ENCODE results near the gene RYR1.

RYR1 gene

DNA sequence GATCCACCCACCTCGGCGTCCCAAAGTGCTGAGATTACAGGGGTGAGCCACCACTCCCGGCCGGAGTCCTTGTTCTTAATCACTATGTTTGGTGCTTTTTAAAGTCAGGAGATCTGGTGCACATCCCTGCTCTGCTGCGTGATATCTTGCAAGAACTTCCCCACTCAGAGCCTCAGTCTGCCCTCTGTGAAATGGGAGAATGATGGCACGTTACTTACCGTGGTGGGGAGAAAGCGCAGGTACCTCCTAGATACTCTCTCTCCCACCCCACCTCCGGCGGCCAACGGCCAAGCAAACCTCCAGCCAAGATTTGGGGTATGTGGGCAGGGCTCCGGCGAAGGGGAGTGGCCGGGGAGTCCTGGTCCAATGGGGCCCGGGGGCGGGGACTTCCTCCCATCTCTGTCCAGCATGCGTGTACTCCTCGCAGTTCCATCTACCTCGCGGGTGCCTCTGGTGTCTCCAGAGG lies at the start of gene RYR1:
Gene RYR1 (plus strand): TSS at position 424 of the 466 bp plus-strand sequence. CDS start 139 bp downstream, outside the sequence.
- DNase-seq (ENCODE audit: low spot score) = peak; percentile 43

DNA sequence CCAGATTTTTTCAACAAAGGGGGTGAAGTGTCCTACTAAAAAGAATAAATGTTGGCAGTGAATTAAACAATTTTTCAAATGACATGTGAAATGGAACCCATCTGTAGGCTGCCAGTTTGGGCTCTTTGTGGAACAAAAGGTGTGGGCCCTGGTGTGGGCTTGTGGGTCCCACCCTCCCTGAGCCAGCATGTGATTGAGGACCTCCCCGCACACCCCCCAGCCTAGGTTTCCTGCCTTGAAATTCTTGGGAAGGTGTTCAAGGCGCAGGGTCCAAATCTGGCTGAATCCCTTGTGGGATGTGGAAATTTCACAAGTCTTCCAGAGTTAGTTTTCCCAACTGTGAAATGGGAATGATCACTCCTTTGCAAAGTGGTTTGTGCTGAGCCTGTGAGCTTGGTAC lies 49.7 kb upstream of the RYR1 start:
- DNase-seq (ENCODE audit: low spot score) = no peak

DNA sequence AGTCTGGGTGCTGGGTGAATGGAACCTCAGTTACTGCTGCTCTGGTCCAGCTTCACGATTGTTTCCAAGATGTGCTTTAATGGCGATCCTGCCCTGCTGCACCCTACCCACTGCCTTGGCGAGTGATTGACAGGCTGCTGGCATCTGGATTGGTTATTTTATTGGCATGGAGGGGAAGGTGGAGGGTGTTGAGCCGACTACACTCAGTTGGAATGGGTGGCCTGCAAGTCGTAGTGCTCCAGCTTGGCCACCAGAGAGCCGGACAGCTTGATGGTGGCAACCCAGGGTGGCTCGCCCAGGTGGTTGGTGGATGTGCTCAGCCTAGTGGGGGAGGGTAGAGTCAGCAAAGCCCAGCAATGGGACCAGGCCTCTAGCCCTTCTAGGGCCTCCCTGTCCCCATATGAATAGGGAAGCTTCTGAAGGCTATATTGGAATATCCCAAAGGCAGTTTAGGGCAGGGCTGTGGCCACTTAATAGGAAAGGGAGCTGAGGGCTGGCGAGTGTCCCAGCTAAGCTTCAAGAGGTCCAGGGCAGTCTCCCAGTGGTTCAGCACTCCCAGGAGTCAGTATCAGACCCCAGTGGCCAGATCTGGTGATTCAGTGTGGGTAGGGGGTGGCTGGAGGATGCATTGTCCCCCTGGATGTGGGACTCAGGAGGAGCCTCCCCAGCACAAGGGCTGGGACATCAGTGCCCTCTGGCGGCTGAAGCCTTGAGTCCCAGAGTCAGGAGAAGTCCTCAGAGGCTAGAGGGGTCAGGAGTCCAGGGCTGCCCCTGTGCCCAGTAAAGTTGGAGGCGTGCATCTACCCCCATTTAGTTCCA lies 49.1 kb upstream of the RYR1 start:
- DNase-seq (ENCODE audit: low spot score) = no peak

DNA sequence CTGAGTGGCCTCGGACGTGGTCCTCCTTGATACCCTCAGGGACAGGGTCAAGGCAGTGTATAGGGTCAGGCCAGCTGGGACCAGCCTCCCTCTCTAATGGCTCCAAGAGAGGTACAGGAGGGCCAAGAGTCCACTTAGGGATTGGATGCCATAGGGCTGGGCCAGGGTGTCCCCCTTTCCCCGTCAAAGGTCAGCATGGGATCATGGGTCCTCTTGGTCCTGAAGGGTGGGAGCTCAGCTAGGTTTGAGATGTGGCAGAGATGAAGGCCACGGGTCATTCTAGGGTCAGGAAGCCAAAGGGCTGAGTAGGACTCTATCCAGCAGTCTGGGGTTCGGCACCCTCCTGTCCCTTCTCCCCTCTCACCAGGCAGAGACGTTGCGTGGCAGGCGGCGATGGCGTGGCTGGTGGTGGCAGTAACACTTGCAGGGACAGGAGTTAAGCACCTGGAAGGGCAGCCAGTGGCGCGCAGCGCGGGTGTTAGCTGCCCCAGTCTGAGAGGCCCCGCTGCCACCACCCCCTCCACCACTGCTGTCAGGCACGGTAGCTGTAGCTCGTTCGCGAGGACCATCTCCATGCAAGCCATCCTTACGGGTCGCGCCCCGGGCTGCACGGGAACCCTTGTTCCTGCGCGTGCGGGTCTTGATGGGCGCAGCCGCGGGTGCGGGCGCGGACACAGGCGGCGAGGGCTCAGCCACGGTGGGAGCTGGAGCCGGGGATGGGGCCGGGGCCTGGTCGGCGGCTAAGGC lies 48.3 kb upstream of the RYR1 start:
- no peak for DNase-seq (ENCODE audit: low spot score)

DNA sequence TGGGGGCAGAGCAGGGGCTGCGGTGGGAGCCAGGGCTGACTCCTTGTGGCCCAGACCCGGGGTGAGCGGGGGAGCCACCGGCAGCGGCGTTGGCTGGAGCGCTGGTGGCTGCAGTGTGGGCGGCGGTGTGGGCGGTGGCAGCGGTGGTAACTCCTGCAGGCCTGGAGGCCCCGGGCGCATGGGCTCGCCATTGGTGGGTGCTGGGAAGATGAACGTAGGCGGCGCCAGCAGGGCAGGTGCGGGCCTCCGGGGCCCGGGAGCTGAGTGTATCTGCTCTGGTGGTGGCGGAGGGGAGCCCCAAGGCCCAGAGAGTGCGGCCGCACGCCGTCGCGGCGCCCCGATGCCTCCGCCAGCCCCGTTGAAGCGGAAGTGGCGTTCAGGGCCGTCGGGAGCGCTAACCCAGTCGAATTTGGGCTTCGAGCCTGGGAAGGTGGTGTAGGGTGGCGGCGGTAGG lies 47.7 kb upstream of the RYR1 start:
- DNase-seq (ENCODE audit: low spot score) = no peak

DNA sequence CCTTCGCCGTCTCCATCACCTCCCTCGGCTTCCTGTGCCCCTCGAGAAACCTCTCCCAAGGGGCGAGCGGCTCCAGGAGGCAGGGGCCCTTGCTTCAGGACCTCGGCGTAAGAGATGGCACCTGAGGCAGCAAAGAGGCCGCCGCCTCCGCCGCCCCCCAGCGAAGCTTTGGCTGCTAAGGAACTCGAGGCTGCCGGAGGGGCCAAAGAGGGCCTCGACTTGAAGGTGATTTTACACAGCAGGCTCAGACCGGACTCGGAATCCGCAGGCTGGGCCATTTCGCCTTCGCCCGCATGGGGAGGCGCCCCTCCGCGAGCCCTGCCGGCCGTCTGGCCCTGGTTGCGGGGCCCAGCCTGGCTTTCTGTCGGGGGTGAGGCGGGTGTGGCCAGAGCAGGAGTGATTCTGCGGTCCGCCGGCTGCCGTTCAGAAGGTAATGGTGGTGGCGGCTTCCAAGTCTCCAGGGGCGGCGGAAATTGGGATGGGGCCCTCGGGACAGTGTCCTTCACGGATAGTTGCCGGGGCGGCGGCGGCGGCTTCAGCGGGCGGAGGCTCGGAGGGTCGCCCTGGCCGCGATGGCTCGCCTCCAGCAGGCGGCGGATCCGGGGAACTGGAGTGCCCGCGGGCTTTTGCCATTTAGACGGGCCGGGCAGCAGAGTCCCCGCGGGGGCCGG lies 47.1 kb upstream of the RYR1 start:
- no peak for DNase-seq (ENCODE audit: low spot score)

DNA sequence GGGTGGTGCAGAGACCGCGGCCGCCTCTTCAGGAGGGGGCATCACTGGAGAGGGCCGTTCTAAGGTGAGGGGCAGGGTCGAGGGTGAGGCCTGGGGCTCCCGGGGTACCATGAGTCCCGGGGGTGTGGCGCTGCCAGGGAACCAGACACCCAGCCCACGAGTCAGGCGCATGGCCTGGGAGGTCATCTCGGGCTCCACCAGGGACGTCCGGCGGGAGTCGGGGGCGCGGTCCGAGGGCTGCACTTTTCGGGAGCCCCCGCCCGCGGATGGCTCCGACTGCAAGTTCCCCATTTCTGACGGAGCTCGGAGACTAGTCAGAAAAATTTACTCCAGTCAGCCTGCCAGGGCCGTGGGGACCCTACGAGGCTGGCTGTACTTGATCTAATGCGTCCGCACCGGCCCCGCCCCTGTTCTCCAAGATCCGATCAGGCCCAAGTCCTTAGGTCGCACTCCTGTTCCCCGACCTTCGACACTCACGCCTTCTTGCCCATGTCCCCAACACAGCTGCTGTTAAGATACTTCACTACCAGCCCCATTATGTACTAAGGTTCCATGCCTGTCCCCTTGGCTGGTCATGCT lies 46.4 kb upstream of the RYR1 start:
- DNase-seq (ENCODE audit: low spot score) = no peak

DNA sequence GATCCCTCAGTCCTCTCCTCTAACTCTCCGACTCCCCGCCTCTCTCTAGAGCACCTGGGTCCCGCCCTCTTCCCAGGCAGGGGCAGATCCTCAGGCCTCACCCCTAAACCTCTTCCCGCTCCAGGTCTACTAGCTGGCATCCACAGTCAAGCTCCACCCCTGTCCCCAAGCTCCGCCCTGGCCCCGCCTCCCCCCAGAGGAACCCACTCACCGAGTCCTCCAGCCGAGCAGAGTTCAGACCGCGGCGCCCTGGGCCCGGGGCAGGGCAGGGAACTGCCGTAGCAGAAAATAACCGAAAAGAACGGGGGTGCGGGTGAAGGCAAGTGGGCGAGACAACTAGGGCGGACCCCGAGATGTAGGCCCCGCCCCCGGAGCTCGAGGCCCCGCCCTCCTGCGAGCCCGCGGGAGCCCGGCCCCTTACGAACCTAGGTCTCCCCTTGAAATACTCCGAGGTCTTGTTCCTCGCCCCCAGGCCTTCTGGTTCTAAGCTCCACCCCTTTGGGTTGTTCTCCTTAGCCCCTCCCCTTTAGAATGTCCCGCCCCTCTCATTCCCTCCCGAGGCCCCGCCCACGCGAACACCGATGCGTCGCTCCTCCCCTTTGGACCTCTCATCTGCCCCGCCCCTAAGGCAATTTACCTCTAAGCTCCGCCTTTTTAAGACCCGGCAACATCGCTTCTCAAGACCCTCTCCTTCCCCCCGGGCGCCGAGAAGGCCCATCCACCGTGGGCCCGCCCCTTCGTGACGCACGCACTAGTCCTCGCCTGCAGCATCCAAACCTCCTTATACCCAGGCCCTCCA lies 45.7 kb upstream of the RYR1 start, which contains the start of gene GGN:
Gene GGN (minus strand): TSS at position 485 of the 799 bp plus-strand sequence. CDS start 773 bp downstream, outside the sequence.
- DNase-seq (ENCODE audit: low spot score) = peak; percentile 68

DNA sequence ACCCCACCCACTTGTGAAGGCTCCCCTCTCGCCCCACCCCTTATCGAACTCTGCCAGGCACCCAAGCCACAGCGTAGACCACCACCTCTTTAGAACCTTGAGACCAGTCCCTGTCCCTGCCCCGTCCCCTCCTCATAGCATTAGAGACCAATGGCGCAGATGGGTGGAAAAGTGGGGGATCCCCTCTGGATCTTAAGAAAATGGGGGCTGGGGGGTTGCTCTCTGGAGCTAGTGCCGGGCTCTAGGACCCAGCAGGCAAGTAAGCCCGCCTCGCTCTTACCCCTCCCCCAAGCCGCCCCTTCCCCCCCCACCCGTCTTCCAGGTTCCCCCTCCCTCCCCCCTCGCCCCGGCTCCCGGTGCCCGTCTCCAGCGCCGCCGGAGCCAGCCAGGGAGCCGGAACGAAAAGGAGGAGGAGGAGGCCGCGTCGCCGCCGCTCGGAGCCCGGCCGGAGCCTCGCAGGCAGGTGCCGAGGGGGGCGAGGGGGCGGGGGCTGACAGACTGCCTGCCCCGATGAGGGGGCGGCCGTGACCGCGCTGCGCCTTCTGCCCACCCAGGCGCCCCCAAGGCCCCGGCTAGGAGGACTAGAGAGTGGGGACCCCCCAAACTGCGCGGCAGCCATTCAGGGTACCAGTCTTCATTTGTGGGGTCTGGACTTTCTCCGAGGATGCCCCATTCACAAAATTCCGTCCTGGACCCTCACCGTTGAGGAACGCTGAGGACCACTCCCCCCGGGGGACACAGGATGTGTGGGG lies 45.0 kb upstream of the RYR1 start, which contains the start of gene SPRED3:
Gene SPRED3 (plus strand): TSS at position 349 of the 752 bp plus-strand sequence. CDS start 1,606 bp downstream, outside the sequence.
- no peak for DNase-seq (ENCODE audit: low spot score)

DNA sequence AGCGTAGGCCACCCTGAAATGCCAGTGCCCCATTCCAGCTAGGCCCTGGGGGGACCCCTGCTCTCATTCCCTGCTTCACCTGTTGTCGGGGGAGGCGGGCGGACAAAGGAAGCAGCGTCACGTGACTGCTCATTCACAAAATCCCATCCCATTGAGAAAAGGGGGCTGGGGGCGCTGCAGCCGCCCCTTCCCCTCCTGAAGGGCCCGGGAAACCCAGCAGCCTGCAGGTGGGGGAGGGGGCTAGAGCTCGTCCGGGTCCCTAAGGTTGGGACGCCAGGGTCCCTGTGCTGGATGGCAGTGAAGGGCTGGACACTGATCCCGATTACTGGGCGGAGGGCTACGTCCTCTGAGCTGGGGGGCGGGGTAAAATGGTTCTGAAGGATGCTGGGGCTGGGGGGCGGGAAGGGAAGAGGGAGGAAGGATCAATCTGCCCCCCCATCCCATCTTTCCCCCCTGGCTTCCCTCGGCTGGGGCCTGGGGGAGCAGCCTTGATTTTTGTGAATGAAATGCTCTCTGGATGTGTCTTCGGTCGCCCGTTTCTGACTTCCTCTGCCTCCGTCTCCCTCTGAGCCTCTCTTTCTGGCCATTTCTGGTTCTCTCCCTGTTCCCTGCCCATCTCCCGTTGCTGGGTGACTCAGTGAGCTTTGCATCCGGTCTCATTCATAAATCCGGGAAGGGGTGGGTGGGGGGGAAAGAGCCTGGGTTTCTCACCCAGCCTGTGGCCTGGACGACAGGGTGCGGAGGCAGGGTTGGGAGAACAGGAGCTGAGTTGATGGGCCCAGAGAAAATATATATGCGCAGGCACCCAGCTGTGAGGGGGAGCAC lies 44.2 kb upstream of the RYR1 start:
- DNase-seq (ENCODE audit: low spot score) = no peak

DNA sequence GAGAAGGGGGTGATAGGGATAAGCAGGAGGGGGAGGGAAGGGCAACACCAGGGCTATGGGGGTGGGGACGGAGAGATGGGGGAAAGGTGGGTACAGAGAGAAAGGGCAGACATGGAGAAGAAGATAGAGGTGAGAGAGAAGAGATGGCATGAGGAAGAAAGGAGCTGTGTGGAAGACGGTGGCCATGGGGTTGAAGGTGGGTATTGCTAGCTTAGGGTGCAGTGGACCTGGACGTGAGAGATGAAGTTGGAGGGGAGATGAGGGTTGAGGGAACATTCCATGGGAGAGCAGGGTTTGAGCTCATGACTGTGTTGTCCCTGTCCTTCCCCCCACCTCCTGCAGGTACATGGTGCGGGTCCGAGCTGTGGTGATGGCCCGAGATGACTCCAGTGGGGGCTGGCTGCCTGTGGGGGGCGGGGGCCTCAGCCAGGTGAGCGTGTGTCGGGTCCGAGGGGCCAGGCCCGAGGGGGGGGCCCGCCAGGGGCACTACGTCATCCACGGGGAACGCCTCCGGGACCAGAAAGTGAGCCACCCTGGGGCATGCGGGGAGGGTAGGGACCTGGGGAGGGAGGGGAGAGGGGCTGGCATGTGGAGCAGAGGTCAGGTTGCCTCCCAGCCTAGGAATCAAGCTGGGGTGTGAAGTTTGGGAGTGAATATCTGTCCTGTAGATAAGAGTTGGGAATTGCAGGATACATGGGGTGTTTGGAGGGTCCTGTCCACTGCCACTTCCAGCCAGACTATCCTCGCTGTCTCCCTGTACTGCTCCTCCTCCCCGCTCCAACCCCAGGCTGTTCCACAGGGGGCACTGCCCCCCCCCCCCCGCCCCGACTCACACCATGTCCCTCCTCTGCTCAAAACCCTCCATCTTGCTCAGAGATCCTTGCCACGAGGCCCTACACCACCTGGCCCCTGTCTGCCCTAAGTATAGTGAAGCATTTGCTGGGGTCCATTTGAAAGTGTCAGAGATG lies 43.2 kb upstream of the RYR1 start:
- DNase-seq (ENCODE audit: low spot score) = no peak

DNA sequence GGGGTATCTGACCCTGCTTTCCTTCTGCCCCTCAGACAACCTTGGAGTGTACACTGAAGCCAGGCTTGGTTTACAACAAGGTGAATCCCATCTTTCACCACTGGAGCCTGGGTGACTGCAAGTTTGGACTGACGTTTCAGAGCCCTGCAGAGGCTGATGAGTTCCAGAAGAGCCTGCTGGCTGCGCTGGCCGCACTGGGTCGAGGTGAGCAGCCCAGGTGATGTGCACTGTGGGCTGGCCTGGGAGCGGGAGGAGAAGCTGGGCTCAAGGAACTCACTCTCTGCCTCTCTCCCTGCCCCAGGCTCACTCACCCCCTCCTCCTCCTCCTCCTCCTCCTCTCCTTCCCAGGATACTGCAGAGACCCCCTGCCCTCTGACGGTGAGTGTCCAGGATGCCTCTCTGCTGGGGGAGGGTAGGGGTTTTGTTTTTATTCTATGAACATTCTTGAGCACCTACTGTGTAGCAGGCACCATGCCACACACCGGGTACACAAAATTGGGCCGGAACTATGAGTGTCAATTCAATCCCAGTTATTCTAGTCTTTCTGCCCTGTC lies 41.5 kb upstream of the RYR1 start:
- DNase-seq (ENCODE audit: low spot score) = no peak

DNA sequence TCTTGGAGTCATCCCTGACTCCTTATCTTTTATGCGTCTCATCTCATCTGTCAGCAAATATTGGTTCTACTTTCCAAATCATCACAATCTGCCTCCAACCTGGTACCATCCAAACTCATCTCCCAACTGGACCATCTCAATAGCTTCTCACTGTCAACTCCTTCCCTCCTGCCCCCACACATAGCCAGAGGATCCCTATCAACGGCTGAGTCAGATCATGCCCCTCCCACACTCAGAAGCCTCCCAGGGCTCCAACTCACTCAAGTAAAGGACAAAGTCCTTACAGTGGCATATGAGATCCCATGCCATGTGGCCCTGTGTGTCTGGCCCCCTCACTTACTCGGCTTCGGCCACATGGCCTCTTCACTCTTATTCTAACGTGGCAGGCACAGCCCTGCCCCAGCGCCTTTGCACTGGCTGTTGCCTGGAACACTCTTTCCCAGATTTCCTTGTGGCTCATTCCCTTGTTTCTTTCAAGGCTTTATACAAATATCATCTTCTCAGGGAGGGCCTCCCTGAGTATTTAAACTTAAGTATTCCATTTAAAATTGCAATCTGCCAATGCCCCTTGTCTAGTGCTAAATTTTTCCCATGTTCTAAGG lies 40.7 kb upstream of the RYR1 start:
- no peak for DNase-seq (ENCODE audit: low spot score)

DNA sequence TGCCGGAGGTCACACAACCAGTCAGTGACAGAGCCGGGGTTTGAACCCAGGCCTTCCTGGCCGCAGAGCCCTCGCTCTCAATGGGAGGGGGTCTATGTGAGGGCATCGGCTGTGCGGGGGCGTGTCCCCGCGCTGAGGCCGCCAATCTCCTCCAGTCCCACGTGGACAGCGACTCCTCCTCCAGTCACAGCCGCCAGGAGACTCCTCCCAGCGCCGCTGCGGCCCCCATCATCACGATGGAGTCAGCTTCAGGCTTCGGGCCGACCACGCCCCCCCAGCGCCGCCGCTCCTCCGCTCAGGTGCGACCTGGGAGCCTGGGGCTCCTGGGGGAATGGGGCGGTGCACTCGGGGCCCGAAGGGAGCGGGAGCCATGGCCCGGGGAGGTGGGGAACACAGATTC lies 39.0 kb upstream of the RYR1 start:
- DNase-seq (ENCODE audit: low spot score) = no peak

DNA sequence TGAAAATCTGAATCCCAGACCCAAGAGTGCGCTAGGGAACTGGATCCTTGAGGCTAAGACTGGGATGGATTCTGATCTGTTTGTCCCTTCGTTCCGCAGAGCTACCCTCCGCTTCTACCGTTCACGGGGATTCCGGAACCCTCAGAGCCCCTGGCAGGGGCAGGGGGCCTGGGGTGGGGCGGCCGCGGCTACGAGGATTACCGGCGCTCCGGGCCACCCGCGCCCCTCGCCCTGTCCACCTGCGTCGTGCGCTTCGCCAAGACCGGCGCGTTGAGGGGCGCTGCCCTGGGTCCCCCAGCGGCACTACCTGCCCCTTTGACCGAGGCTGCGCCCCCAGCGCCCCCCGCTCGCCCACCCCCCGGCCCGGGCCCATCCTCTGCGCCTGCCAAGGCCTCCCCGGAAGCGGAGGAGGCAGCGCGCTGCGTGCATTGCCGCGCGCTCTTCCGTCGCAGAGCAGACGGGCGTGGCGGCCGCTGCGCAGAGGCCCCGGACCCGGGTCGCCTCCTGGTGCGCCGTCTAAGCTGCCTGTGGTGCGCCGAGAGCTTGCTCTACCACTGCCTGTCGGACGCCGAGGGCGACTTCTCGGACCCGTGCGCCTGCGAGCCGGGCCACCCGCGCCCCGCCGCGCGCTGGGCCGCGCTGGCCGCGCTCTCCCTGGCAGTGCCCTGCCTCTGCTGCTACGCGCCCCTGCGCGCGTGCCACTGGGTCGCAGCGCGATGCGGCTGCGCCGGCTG lies 37.9 kb upstream of the RYR1 start:
- DNase-seq (ENCODE audit: low spot score) = no peak

DNA sequence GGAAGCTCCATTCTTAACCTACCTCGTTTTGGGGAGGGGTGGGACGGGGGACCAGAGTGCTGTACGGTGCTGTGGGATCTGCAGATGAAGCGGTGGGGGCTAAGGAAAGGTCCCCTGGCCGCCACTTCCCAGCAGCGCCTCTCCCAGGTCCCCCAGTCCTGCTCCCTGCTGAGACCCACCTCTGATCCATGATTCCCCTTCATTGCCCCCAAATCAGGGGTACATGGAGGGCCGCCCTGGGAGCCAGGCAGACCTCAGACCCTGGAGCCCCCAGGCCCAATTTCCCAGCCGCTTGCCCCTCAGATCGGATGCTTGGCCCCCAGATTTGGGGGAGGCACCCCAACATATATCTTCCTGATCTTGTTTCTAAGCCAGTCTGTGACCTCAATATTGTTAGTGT lies 34.4 kb upstream of the RYR1 start:
- no peak for DNase-seq (ENCODE audit: low spot score)

DNA sequence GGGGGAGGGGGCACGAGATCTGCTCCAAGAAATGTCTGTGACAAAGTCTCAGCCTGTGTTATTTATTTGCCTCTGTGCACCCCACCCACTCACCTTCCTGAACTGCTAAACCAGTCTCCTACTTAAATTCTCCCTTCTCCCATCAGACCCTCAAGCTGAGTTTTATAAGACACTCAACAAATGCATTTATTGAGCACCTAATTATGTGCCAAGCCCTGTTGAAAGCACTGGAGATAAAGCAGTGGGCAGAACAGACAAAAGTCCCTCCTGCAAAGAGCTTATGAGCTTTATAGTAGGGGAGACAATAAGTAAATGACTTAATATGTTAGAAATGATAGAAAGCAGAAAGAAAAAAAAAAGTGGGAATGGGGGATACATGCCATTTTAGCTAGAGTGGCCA lies 34.0 kb upstream of the RYR1 start:
- DNase-seq (ENCODE audit: low spot score) = no peak
